ENCODE measurements around the gene RSPH1.

RSPH1 gene

DNA sequence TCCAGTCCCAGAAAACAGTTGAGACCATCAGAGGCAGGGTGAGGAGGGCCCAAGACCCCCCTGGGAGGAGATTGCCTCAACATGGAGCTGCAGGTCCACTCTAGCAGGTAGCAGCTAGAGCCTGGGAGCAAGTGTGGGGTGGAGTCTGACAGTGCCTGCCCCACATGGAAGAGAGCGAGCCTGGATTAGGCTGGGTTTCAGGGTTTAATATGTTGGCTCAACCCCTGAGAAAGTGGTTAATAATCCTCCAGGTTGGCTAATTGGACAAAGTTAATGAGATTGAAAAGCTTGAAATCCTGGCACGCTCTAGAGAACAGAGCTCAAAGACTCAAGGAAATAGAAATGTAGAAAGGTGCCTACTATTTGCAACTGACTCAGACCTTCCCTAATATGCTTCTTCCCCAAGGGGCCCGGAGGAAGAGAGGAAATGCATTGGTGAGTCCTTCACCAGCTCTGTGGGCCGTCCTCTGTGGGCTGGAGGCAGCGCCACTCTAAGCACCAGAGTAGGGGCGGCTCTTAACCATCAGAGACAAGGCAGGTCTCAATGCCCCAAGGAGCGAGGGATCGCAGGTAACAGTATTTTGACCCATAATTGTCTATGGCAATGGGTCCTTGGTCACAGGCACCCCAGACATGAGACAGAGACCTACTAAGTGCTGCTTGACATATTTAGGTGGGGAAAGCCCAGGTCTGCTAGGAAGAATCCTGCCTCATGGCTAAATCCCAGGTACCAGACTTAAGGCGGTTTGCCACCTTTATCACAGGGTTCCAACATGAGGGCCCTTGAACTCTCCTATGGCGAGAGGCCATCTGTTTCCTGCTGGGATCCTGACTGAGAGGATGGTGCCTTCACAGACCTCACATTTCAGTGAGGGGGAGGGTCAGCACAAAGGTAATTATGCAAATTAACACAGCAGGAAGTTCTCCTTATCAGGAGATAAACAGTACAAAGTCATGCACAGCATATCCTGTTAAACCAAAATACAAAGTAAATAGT, 33.8 kb downstream of the RSPH1 start:
- no peak for DNase-seq

GRCh38 chr21:42461185-42461520, 34.9 kb downstream of the RSPH1 start:
- DNase-seq = no peak

- DNase-seq = peak; percentile 88
Measured at GRCh38 chr21:42460391-42461184, 35.4 kb downstream of the RSPH1 start.

- DNase-seq = no peak
Measured at GRCh38 chr21:42459546-42460215, 36.3 kb downstream of the RSPH1 start.

GRCh38 chr21:42459082-42459460, 37.0 kb downstream of the RSPH1 start:
- DNase-seq = no peak

GRCh38 chr21:42456457-42456856, 39.6 kb downstream of the RSPH1 start:
- DNase-seq = no peak

DNA sequence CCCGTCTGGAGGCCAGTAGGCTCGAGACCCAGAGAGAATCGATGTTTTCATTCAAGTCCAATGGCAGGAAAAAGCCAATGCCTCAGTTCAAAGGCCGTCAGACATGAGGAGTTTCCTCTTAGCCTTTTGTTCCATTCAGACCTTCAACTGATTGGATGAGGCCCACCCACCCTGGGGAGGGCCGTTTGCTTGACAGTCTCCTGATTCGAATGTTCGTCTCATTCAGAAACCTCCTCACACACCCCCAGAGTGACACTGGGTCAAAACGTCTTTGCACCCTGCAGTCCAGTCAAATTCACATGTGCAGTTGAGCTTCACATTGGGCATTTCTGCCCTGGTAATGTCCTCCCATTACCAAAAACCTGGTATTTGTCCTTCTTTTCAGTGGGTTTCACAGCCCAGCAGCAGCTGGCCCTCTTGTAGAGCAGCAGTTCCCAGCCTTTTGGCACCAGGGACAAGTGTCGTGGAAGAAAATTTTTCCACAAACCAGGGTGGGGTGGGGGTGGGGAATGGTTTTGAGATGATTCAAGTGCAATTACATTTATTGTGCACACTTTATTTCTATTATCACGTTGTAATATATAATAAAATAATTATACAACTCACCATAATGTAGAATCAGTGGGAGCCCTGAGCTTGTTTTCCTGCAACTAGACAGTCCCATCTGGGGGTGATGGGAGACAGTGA, 40.1 kb downstream of the RSPH1 start:
- no peak for DNase-seq

- DNase-seq = no peak
Measured at GRCh38 chr21:42455196-42455595, 40.8 kb downstream of the RSPH1 start.

- no peak for DNase-seq
Measured at GRCh38 chr21:42454786-42455185, 41.2 kb downstream of the RSPH1 start.

GRCh38 chr21:42453986-42454570, 41.9 kb downstream of the RSPH1 start:
- DNase-seq = no peak

DNA sequence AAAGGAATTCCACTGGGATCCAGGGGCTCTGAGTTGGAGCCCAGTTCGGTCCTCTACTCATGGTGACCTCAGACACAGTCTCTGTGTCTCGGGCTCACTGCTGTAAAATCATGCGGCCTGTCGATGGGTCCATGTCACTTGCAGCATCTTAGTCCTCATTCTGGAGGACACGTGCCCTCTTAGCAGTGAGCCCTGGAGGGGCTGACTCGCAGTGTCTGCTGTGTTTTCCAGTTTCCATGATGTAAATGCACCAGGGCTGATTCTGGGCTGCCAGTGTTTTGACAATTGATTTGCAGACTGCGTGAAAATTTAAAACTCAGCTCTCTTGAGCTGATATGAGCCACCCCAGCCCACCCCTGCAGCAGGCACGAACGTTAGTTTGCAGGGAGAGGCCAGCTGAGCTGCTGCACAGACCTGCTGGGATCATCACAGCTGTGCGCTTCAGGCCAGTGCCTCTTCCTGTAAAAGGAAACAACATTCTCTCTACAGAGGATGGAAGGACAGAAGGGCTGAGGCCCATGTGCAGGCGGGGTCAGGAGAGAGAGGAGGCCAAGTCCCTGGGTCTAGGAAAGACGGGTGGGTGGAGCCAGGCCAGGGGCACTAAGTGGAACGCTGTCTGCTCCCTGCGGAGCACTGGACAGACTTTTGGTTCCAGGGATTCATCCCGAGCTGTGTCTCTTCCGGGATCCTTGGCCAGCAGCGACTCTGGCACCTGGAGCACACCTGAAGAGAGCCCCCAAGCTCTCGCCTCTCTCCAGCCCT, 42.6 kb downstream of the RSPH1 start:
- no peak for DNase-seq

GRCh38 chr21:42452401-42453223, 43.4 kb downstream of the RSPH1 start:
- no peak for DNase-seq

DNA sequence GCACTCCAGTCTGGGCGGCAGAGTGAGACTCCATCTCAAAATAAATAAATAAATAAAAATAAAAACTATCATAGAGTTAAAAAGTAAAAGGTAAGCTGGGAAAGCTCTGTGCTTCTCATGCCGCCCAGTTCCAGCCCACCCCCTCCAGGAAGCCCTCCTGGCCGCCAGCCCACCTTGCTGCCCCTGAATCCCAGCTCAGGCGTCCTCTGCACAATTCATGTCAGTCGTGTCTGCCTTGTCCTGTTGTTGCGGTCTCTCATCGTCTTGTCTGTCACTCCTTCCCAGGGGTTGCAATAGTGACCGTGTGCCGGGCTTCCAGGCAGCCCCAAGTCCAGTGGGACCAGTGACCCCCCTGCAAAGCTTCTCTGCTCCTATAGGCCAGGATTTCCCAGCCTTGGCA, 44.1 kb downstream of the RSPH1 start:
- no peak for DNase-seq

DNA sequence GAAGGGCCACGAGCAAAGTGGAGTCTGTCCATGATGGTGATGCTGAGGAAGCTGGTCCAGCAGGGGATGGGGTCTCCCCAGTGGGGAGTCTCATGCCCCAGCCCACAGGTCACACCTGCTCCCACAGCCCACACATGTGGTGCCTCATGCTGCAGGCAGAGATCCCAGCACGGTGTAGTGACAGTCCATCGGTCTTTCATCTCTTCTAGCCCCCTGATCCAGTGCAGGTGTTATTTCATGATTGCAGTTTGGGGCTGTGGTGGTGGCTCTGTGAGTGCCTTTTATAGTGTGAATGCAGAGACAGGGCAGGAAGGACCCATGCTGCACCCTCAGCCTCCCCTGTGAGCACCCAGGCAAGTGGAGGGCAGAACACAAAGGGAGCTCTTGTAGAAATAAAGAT, 47.3 kb downstream of the RSPH1 start:
- DNase-seq = no peak

- DNase-seq = no peak
Measured at GRCh38 chr21:42447732-42448131, 48.3 kb downstream of the RSPH1 start.

DNA sequence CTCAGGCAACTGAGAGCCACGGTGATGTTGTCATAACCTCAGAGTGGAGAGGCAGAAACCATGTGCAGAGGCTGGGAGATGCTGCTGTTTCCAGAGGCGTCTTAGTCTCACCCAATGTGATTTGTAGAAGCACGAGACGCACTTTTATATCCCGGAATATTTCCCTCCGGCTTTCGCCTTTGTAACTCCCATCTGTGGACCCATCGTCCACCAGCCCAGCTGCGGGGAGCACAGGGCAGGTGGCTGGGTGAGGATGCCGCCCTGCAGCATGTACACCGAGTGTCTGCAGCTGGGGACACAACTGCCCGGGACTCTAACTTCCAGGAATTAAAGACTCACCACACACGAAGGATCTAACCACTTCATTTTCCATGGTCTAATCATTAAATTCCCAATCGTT, 48.8 kb downstream of the RSPH1 start:
- DNase-seq = no peak

GRCh38 chr21:42446531-42446930, 49.5 kb downstream of the RSPH1 start:
- no peak for DNase-seq

DNA sequence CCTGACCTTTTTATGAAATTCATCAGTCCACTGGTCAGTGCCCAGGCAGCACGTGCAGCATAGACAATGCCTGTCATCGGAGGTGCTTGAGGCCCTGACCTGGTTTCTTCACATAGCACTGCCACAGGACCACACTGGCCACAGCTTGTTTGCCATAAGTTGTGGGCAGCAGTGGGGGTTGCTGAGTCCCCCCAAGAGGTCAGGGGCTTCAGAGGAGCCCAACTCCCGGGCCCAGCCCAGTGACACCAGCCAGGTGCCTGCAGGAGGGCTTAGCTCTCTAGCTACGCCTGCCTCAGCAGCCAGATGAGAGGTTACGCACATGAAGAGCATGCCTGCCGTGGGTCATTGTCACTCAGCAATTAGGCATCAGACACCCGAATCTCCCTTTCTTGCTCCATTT, 50.7 kb downstream of the RSPH1 start:
- DNase-seq = no peak

- no peak for DNase-seq
Measured at GRCh38 chr21:42444745-42445059, 51.3 kb downstream of the RSPH1 start.

- DNase-seq = no peak
Measured at GRCh38 chr21:42443876-42444744, 51.9 kb downstream of the RSPH1 start.
